ENCODE measurements around the gene PRKAG2. TPM values are rescaled to one million over a fixed set of nuclear protein-coding genes. Genes with fewer than 3 reads are reported as not detected.

The PRKAG2 gene
- total RNA-seq, 1 donor from 2014 or later, result 18.5 TPM

GRCh38 chr7:151822541-151823181 is 54.3 kb downstream of the PRKAG2 start:
- H3K4me1 Mint-ChIP-seq (ENCODE audit: low read depth), result no peaks in the 10 kb centered on the region
- no peaks in the 10 kb centered on the region for H3K36me3 Mint-ChIP-seq (ENCODE audit: low read depth)
- no peaks in the 10 kb centered on the region for H3K27me3 Mint-ChIP-seq (ENCODE audit: insufficient read depth)
- no peak overlapping the region for H3K27ac Mint-ChIP-seq
- no peak overlapping the region for H3K4me3 Mint-ChIP-seq
- no peaks in the 10 kb centered on the region for H3K9me3 Mint-ChIP-seq
- no peak for DNase-seq (ENCODE audit: low spot score)
- intact Hi-C loops (cut with micrococcal nuclease), result no loop called here

GRCh38 chr7:151821806-151822540 is 54.9 kb downstream of the PRKAG2 start:
- Mint-ChIP-seq H3K27me3 (ENCODE audit: insufficient read depth) (no peaks in the 10 kb centered on the region), H3K4me3 (no peak overlapping the region), H3K9me3 (no peaks in the 10 kb centered on the region), H3K4me1 (ENCODE audit: low read depth) (no peaks in the 10 kb centered on the region), H3K27ac (no peak overlapping the region), H3K36me3 (ENCODE audit: low read depth) (no peaks in the 10 kb centered on the region)
- no peak for DNase-seq (ENCODE audit: low spot score)
- intact Hi-C loops (cut with micrococcal nuclease), result no loop called here

- Mint-ChIP-seq H3K36me3 (ENCODE audit: low read depth) (no peaks in the 10 kb centered on the region), H3K27ac (no peak overlapping the region), H3K9me3 (no peaks in the 10 kb centered on the region), H3K4me3 (no peak overlapping the region), H3K4me1 (ENCODE audit: low read depth) (no peaks in the 10 kb centered on the region), H3K27me3 (ENCODE audit: insufficient read depth) (no peaks in the 10 kb centered on the region)
- no peak for DNase-seq (ENCODE audit: low spot score)
- intact Hi-C loops (cut with micrococcal nuclease), result no loop called here
Measured at GRCh38 chr7:151821226-151821625, 55.7 kb downstream of the PRKAG2 start.

GRCh38 chr7:151820491-151821105 is 56.3 kb downstream of the PRKAG2 start:
- Mint-ChIP-seq H3K4me3 (no peak overlapping the region), H3K27me3 (ENCODE audit: insufficient read depth) (no peaks in the 10 kb centered on the region), H3K27ac (no peak overlapping the region), H3K4me1 (ENCODE audit: low read depth) (no peaks in the 10 kb centered on the region), H3K9me3 (no peaks in the 10 kb centered on the region), H3K36me3 (ENCODE audit: low read depth) (no peaks in the 10 kb centered on the region)
- intact Hi-C loops (cut with micrococcal nuclease), result no loop called here
- DNase-seq (ENCODE audit: low spot score), result no peak

GRCh38 chr7:151819866-151820265 is 57.0 kb downstream of the PRKAG2 start:
- Mint-ChIP-seq H3K9me3 (no peaks in the 10 kb centered on the region), H3K27me3 (ENCODE audit: insufficient read depth) (peaks cover 2% of the 10 kb centered on the region), H3K4me1 (ENCODE audit: low read depth) (no peaks in the 10 kb centered on the region), H3K4me3 (no peak overlapping the region), H3K36me3 (ENCODE audit: low read depth) (no peaks in the 10 kb centered on the region), H3K27ac (no peak overlapping the region)
- intact Hi-C loops (cut with micrococcal nuclease), result no loop called here
- DNase-seq (ENCODE audit: low spot score), result no peak

GRCh38 chr7:151818674-151819519 is 58.0 kb downstream of the PRKAG2 start:
- H3K27me3 Mint-ChIP-seq (ENCODE audit: insufficient read depth), result peaks cover 2% of the 10 kb centered on the region
- H3K4me3 Mint-ChIP-seq, result no peak overlapping the region
- intact Hi-C loops (cut with micrococcal nuclease), result no loop called here
- H3K9me3 Mint-ChIP-seq, result no peaks in the 10 kb centered on the region
- H3K27ac Mint-ChIP-seq, result no peak overlapping the region
- no peaks in the 10 kb centered on the region for H3K36me3 Mint-ChIP-seq (ENCODE audit: low read depth)
- DNase-seq (ENCODE audit: low spot score), result no peak
- H3K4me1 Mint-ChIP-seq (ENCODE audit: low read depth), result no peaks in the 10 kb centered on the region

- intact Hi-C loops (cut with micrococcal nuclease), result no loop called here
- no peak for DNase-seq (ENCODE audit: low spot score)
- H3K27ac Mint-ChIP-seq, result no peak overlapping the region
- no peaks in the 10 kb centered on the region for H3K4me1 Mint-ChIP-seq (ENCODE audit: low read depth)
- H3K4me3 Mint-ChIP-seq, result no peak overlapping the region
- H3K36me3 Mint-ChIP-seq (ENCODE audit: low read depth), result no peaks in the 10 kb centered on the region
- no peaks in the 10 kb centered on the region for H3K9me3 Mint-ChIP-seq
- peaks cover 2% of the 10 kb centered on the region for H3K27me3 Mint-ChIP-seq (ENCODE audit: insufficient read depth)
Measured at GRCh38 chr7:151817981-151818673, 58.8 kb downstream of the PRKAG2 start.

- Mint-ChIP-seq H3K9me3 (no peaks in the 10 kb centered on the region), H3K36me3 (ENCODE audit: low read depth) (no peaks in the 10 kb centered on the region), H3K27me3 (ENCODE audit: insufficient read depth) (peaks cover 2% of the 10 kb centered on the region), H3K4me3 (no peak overlapping the region), H3K27ac (no peak overlapping the region), H3K4me1 (ENCODE audit: low read depth) (no peaks in the 10 kb centered on the region)
- no peak for DNase-seq (ENCODE audit: low spot score)
- intact Hi-C loops (cut with micrococcal nuclease), result no loop called here
Measured at GRCh38 chr7:151817315-151817690, 59.6 kb downstream of the PRKAG2 start.

- no peaks in the 10 kb centered on the region for H3K36me3 Mint-ChIP-seq (ENCODE audit: low read depth)
- H3K27me3 Mint-ChIP-seq (ENCODE audit: insufficient read depth), result peaks cover 2% of the 10 kb centered on the region
- H3K4me3 Mint-ChIP-seq, result no peak overlapping the region
- intact Hi-C loops (cut with micrococcal nuclease), result no loop called here
- H3K9me3 Mint-ChIP-seq, result no peaks in the 10 kb centered on the region
- no peaks in the 10 kb centered on the region for H3K4me1 Mint-ChIP-seq (ENCODE audit: low read depth)
- DNase-seq (ENCODE audit: low spot score), result no peak
- no peak overlapping the region for H3K27ac Mint-ChIP-seq
Measured at GRCh38 chr7:151816562-151817314, 60.2 kb downstream of the PRKAG2 start.

GRCh38 chr7:151815419-151815818 is 61.5 kb downstream of the PRKAG2 start:
- Mint-ChIP-seq H3K36me3 (ENCODE audit: low read depth) (no peaks in the 10 kb centered on the region), H3K27ac (no peak overlapping the region), H3K4me1 (ENCODE audit: low read depth) (no peaks in the 10 kb centered on the region), H3K9me3 (no peaks in the 10 kb centered on the region), H3K27me3 (ENCODE audit: insufficient read depth) (peaks cover 2% of the 10 kb centered on the region), H3K4me3 (no peak overlapping the region)
- intact Hi-C loops (cut with micrococcal nuclease), result no loop called here
- no peak for DNase-seq (ENCODE audit: low spot score)

GRCh38 chr7:151814400-151815009 is 62.4 kb downstream of the PRKAG2 start:
- Mint-ChIP-seq H3K27ac (no peak overlapping the region), H3K4me1 (ENCODE audit: low read depth) (no peaks in the 10 kb centered on the region), H3K9me3 (no peaks in the 10 kb centered on the region), H3K4me3 (no peak overlapping the region), H3K27me3 (ENCODE audit: insufficient read depth) (peaks cover 2% of the 10 kb centered on the region), H3K36me3 (ENCODE audit: low read depth) (no peaks in the 10 kb centered on the region)
- DNase-seq (ENCODE audit: low spot score), result no peak
- intact Hi-C loops (cut with micrococcal nuclease), result no loop called here
